ENCODE measurements around the gene ATP7B. TPM values are rescaled to one million over a fixed set of nuclear protein-coding genes. Genes with fewer than 3 reads are reported as not detected.

The ATP7B gene
- total and polyA plus RNA-seq, 2 of the 4 experiments (the other 2 are of a cell fraction) = 2.7 to 2.9 TPM

GRCh38 chr13:51935326-51936171 lies 75.7 kb downstream of the ATP7B start:
- no peak overlapping the region for H3K27ac ChIP-seq (ENCODE audit: insufficient read depth, low read length)
- H4K8ac ChIP-seq (ENCODE audit: low read depth in 2 of 2, low read length in 2 of 2) = no peak overlapping the region
- H3K4me3 ChIP-seq (ENCODE audit: insufficient read depth, low read depth, low read length) = no peak overlapping the region
- no peak overlapping the region for H3K4me2 ChIP-seq (ENCODE audit: low read depth, low read length)
- no TSS peak for BruUV-seq (replicated peaks)
- no peak for TF ChIP-seq CHD1 (IDR thresholded peaks at IDR 0.05; ENCODE audit: low read depth, low read length)
- TF ChIP-seq NFE2L2 (IDR thresholded peaks at IDR 0.05; ENCODE audit: low read depth, low read length) = no peak
- peak; percentile 14; the same call in 1 of the 2 replicates for TF ChIP-seq CTCF (conservative IDR thresholded peaks at IDR 0.05; ENCODE audit: low read depth, low read length)
- no peak for TF ChIP-seq BHLHE40 (IDR thresholded peaks at IDR 0.05; ENCODE audit: low read depth, low read length)
- TF ChIP-seq USF2 (IDR thresholded peaks at IDR 0.05; ENCODE audit: low read depth, low read length) = no peak
- TF ChIP-seq SMC3 (IDR thresholded peaks at IDR 0.05; ENCODE audit: low read depth, low read length) = 0 out of 2 replicates have a peak, but pooled peaks have one; percentile 7
- no peak for TF ChIP-seq POLR2A (IDR thresholded peaks at IDR 0.05; ENCODE audit: low read depth, low read length)
- TF ChIP-seq CEBPB (IDR thresholded peaks at IDR 0.05; ENCODE audit: low read depth, low read length) = no peak
- TF ChIP-seq MAFK (IDR thresholded peaks at IDR 0.05; ENCODE audit: low read depth, low read length) = no peak
- no peak for TF ChIP-seq RCOR1 (IDR thresholded peaks at IDR 0.05; ENCODE audit: insufficient replicate concordance, low read length)
- no peak for TF ChIP-seq FOS (IDR thresholded peaks at IDR 0.05; ENCODE audit: low read depth, low read length)
- TF ChIP-seq RAD21 (IDR thresholded peaks at IDR 0.05; ENCODE audit: low read length) = 0 out of 2 replicates have a peak, but pooled peaks have one; percentile 10
- no peak for TF ChIP-seq MAZ (IDR thresholded peaks at IDR 0.05; ENCODE audit: borderline replicate concordance, low read depth, low read length)
- no peak overlapping the region for H2BK120ac ChIP-seq (ENCODE audit: low read depth, low read length)
- H2AFZ ChIP-seq (replicated peaks; ENCODE audit: low read length, poor library complexity) = no peak overlapping the region
- no peak overlapping the region for H3K9ac ChIP-seq (ENCODE audit: low read depth, low read length)
- H2BK5ac ChIP-seq (ENCODE audit: low read depth, low read length, poor library complexity, severe bottlenecking) = no peak overlapping the region
- CTCF ChIA-PET = no interaction called here
- WGBS, 2 experiments (ENCODE audit: extremely low coverage in 2 of 2, insufficient read length in 1 of 2) = 83% methylated on average over 3 of the region's 14 CpGs; no CpG with 5 or more reads in 1 of the 2 experiments
- no peak overlapping the region for H3K23ac ChIP-seq (ENCODE audit: low read depth, low read length)
- no peak overlapping the region for H2BK20ac ChIP-seq (ENCODE audit: low read depth, low read length)
- H4K20me1 ChIP-seq (ENCODE audit: insufficient read depth, low read length) = no peaks in the 10 kb centered on the region
- in situ Hi-C loops (cut with MboI; ENCODE audit: low sequenced_read_pairs) (no loop called here), intact Hi-C loops (cut with micrococcal nuclease) (no loop called here), dilution Hi-C loops (cut with HindIII; ENCODE audit: low sequenced_read_pairs, unreplicated experiment) (no loop called here)
- no peaks in the 10 kb centered on the region for H3K9me3 ChIP-seq (ENCODE audit: control insufficient read depth, insufficient read depth, low read length)
- DNase-seq (no peak), ATAC-seq (ENCODE audit: low read depth) (0 out of 2 replicates have a peak, but pooled peaks have one; percentile 35)
- no peak overlapping the region for H2BK15ac ChIP-seq (ENCODE audit: low read depth, low read length)
- no peaks in the 10 kb centered on the region for H3K9me1 ChIP-seq (ENCODE audit: insufficient read depth, low read length)
- no peak overlapping the region for H2AK9ac ChIP-seq (replicated peaks; ENCODE audit: low read depth, low read length, poor library complexity)
- no peak overlapping the region for H3K4ac ChIP-seq (ENCODE audit: low read depth, low read length)
- no peak overlapping the region for H4K91ac ChIP-seq (ENCODE audit: insufficient read depth, low read depth, low read length)
- no peaks in the 10 kb centered on the region for H3K79me1 ChIP-seq (ENCODE audit: low read depth in 1 of 2, low read length in 2 of 2)
- H2AK5ac ChIP-seq (ENCODE audit: low read depth, low read length) = no peak overlapping the region
- no peaks in the 10 kb centered on the region for H3K4me1 ChIP-seq (ENCODE audit: control insufficient read depth, insufficient read depth, low read length)
- POLR2A ChIA-PET (ENCODE audit: unreplicated experiment) = no interaction called here
- no peak overlapping the region for H3K14ac ChIP-seq (replicated peaks; ENCODE audit: low read depth, low read length)
- H3K18ac ChIP-seq (ENCODE audit: low read depth, low read length) = no peak overlapping the region
- peaks cover 1% of the 10 kb centered on the region; the same call in 1 of the 2 replicates for H3K36me3 ChIP-seq (ENCODE audit: control insufficient read depth, insufficient read depth, low read length)
- H3K27me3 ChIP-seq (ENCODE audit: control insufficient read depth, insufficient read depth, low read length) = no peaks in the 10 kb centered on the region
- H4K5ac ChIP-seq (ENCODE audit: low read depth, low read length) = no peak overlapping the region
- no peak overlapping the region for H3K56ac ChIP-seq (ENCODE audit: extremely low read depth, insufficient read depth, low read length)

Data from IMR-90 (cell line).